Measurements from ENCODE around the gene SYNE1.

Gene SYNE1

DNA sequence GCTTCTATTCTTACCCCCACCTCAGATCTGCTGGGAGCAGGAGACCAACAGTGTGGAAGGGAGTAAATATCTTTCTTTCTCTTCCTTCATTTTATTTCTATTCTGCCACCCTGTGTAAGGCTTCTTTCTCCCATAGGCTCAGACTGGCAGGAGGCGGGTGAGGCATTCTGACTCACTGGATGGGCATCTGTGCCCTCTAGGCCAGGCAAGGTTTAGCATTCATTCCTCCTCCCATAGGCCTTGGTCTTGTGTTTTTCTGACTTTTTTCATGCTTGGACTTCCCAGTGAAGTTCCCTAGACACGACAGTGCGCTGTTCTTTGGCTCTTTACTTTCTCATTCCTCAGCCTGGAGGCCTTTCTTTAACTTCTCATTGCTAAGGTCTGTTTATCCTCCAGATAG lies 235.2 kb downstream of the SYNE1 start:
- peaks cover 5% of the 10 kb centered on the region for H3K27me3 Mint-ChIP-seq (ENCODE audit: low read depth, poor library complexity)
- no peak overlapping the region for H3K27ac Mint-ChIP-seq
- no peak overlapping the region for H3K4me3 Mint-ChIP-seq
- H3K9me3 Mint-ChIP-seq: no peaks in the 10 kb centered on the region
- H3K4me1 Mint-ChIP-seq: no peaks in the 10 kb centered on the region
- no peaks in the 10 kb centered on the region for H3K36me3 Mint-ChIP-seq (ENCODE audit: low read depth)
- DNase-seq: no peak
- TF ChIP-seq, protein P1, sequence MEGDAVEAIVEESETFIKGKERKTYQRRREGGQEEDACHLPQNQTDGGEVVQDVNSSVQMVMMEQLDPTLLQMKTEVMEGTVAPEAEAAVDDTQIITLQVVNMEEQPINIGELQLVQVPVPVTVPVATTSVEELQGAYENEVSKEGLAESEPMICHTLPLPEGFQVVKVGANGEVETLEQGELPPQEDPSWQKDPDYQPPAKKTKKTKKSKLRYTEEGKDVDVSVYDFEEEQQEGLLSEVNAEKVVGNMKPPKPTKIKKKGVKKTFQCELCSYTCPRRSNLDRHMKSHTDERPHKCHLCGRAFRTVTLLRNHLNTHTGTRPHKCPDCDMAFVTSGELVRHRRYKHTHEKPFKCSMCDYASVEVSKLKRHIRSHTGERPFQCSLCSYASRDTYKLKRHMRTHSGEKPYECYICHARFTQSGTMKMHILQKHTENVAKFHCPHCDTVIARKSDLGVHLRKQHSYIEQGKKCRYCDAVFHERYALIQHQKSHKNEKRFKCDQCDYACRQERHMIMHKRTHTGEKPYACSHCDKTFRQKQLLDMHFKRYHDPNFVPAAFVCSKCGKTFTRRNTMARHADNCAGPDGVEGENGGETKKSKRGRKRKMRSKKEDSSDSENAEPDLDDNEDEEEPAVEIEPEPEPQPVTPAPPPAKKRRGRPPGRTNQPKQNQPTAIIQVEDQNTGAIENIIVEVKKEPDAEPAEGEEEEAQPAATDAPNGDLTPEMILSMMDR (IDR thresholded peaks at IDR 0.05): no peak

DNA sequence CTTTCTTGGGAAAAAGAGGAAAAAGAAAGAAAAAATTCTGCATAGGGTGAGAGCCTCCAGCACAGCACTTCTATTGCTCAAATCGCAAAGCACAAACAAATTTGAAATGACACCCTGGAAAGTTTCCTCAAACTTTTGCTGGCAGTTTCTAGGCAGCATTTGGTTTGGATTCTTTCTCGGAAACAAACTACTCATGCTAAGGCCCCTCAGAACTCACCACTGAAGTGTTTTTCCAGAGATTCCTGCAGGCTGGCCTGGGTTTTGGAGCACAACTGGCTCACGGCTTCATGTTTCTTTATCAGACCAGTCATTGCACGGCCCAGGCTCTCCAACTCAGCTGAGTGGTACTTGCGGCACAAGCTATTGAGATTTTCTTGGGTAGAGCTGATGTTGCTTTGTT lies 237.8 kb downstream of the SYNE1 start:
- no peaks in the 10 kb centered on the region for H3K9me3 Mint-ChIP-seq
- TF ChIP-seq, protein P1 (IDR thresholded peaks at IDR 0.05): no peak
- no peak overlapping the region for H3K4me3 Mint-ChIP-seq
- DNase-seq: no peak
- peaks cover 5% of the 10 kb centered on the region for H3K27me3 Mint-ChIP-seq (ENCODE audit: low read depth, poor library complexity)
- no peaks in the 10 kb centered on the region for H3K4me1 Mint-ChIP-seq
- H3K36me3 Mint-ChIP-seq (ENCODE audit: low read depth): no peaks in the 10 kb centered on the region
- H3K27ac Mint-ChIP-seq: no peak overlapping the region

GRCh38 chr6:152398993-152399392 lies 238.2 kb downstream of the SYNE1 start:
- H3K36me3 Mint-ChIP-seq (ENCODE audit: low read depth): no peaks in the 10 kb centered on the region
- TF ChIP-seq, protein P1 (IDR thresholded peaks at IDR 0.05): no peak

GRCh38 chr6:152398316-152398715 lies 238.8 kb downstream of the SYNE1 start:
- Mint-ChIP-seq H3K4me3 (no peak overlapping the region), H3K27me3 (ENCODE audit: low read depth, poor library complexity) (peaks cover 8% of the 10 kb centered on the region), H3K36me3 (ENCODE audit: low read depth) (no peaks in the 10 kb centered on the region), H3K27ac (no peak overlapping the region), H3K4me1 (no peaks in the 10 kb centered on the region), H3K9me3 (no peaks in the 10 kb centered on the region)
- TF ChIP-seq, protein P1 (IDR thresholded peaks at IDR 0.05): no peak
- DNase-seq: no peak

More at GRCh38 chr6:152398993-152399392, 238.2 kb downstream of the SYNE1 start:
- no peak overlapping the region for H3K4me3 Mint-ChIP-seq
- H3K4me1 Mint-ChIP-seq: no peaks in the 10 kb centered on the region
- peaks cover 6% of the 10 kb centered on the region for H3K27me3 Mint-ChIP-seq (ENCODE audit: low read depth, poor library complexity)
- H3K9me3 Mint-ChIP-seq: no peaks in the 10 kb centered on the region
- DNase-seq: no peak
- no peak overlapping the region for H3K27ac Mint-ChIP-seq

GRCh38 chr6:152394303-152394702 lies 242.9 kb downstream of the SYNE1 start:
- H3K4me3 Mint-ChIP-seq: no peak overlapping the region
- no peaks in the 10 kb centered on the region for H3K4me1 Mint-ChIP-seq
- H3K36me3 Mint-ChIP-seq (ENCODE audit: low read depth): no peaks in the 10 kb centered on the region
- DNase-seq: no peak
- no peak overlapping the region for H3K27ac Mint-ChIP-seq
- peaks cover 6% of the 10 kb centered on the region for H3K27me3 Mint-ChIP-seq (ENCODE audit: low read depth, poor library complexity)
- H3K9me3 Mint-ChIP-seq: no peaks in the 10 kb centered on the region
- TF ChIP-seq, protein P1 (IDR thresholded peaks at IDR 0.05): no peak

DNA sequence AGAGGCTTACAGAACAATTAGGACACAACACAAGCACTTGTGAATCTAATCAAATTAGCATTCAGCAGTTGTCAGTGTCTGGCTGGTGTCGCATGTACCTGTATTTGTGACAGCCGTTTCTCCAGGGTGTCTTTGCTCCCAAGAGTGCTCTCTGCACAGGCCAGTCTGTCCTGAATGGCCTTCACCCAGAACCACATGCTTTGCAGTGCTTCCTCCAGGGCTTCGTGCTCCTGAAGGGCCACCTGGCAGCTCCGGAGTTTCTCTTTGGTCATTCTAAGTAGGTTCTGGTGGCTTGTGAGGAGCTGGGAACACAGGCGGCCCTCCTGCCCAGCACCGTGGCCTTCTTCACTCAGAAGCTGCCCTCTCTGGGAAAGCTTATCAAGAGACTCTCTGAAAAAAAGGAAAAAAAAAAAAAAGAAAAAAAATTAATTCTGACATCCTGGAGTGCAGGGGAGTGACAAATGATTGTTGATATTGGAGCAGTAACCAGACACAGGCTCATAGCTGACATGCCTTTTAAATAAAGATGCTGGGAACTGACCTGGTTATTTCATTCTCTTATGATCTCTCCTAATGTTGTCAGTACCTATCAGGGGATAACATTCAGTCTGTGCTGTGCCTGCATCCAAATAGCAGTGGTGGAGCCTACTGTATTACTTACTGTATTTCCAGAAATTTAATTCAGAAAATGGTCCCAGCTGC lies 245.8 kb downstream of the SYNE1 start:
- Mint-ChIP-seq H3K4me1 (no peaks in the 10 kb centered on the region), H3K4me3 (no peak overlapping the region), H3K36me3 (ENCODE audit: low read depth) (no peaks in the 10 kb centered on the region), H3K27me3 (ENCODE audit: low read depth, poor library complexity) (peaks cover 14% of the 10 kb centered on the region), H3K9me3 (no peaks in the 10 kb centered on the region), H3K27ac (no peak overlapping the region)
- DNase-seq: no peak
- TF ChIP-seq, protein P1 (IDR thresholded peaks at IDR 0.05): no peak

Measured in nephron progenitor cell (in vitro differentiated cells).